Measurements from ENCODE around the gene GANC. TPM values are rescaled to one million over a fixed set of nuclear protein-coding genes. Genes with fewer than 3 reads are reported as not detected.

Gene GANC
- total and polyA plus RNA-seq, 7 experiments from 2014 or later: 14.0 to 57.2 (median 40.7) TPM

GRCh38 chr15:42232606-42233005 lies 40.4 kb upstream of the GANC start:
- intact Hi-C loops (cut with micrococcal nuclease): no loop called here
- ChIA-PET POLR2A (interaction anchor here (0.6 to 0.7 kb wide), 2 partner anchors 182 to 1863 kb away, joined by 3 to 4 read pairs; no protein-coding TSS in a partner anchor), CTCF (no interaction called here)
- DNase-seq (no peak), ATAC-seq (no peak)
- peak overlapping the region in 4 of 9 donors; percentile 12 to 64 (median 40) for H3K27ac Mint-ChIP-seq
- Histone ChIP-seq H3K27me3 (ENCODE audit: control insufficient read depth in 2 of 2, insufficient read depth in 2 of 2, low read length in 2 of 2) (no peaks in the 10 kb centered on the region), H3K27ac (ENCODE audit: low read depth, low read length) (no peak overlapping the region), H3K9me3 (ENCODE audit: control insufficient read depth in 2 of 3, low read length in 3 of 3) (no peaks in the 10 kb centered on the region), H3K4me3 (ENCODE audit: low read length) (no peak overlapping the region), H3K4me1 (ENCODE audit: control insufficient read depth in 2 of 2, insufficient read depth in 2 of 2, low read length in 2 of 2) (no peaks in the 10 kb centered on the region), H3K36me3 (ENCODE audit: control insufficient read depth in 2 of 3, insufficient read depth in 3 of 3, low read length in 3 of 3) (peaks cover 7 to 72% (median 9%) of the 10 kb centered on the region in 3 experiments)
- H3K4me3 Mint-ChIP-seq: no peak overlapping the region
- H3K4me1 Mint-ChIP-seq: peaks cover 0 to 6% (median 0%) of the 10 kb centered on the region in 7 donors
- H3K36me3 Mint-ChIP-seq: peaks cover 8 to 48% (median 21%) of the 10 kb centered on the region in 5 donors
- no peaks in the 10 kb centered on the region for H3K27me3 Mint-ChIP-seq
- H3K9me3 Mint-ChIP-seq: no peaks in the 10 kb centered on the region

- no peak overlapping the region for H3K27ac ChIP-seq (ENCODE audit: low read depth, low read length)
- H3K9me3 ChIP-seq (ENCODE audit: control insufficient read depth in 2 of 3, low read length in 3 of 3): no peaks in the 10 kb centered on the region
- no peaks in the 10 kb centered on the region for H3K27me3 ChIP-seq (ENCODE audit: control insufficient read depth in 2 of 2, insufficient read depth in 2 of 2, low read length in 2 of 2)
- ATAC-seq (no peak), DNase-seq (no peak)
- CTCF ChIA-PET: no interaction called here
- POLR2A ChIA-PET: interaction anchor here (0.6 to 0.7 kb wide), 2 partner anchors 182 to 1862 kb away, joined by 3 to 4 read pairs; no protein-coding TSS in a partner anchor
- intact Hi-C loops (cut with micrococcal nuclease): no loop called here
- H3K4me3 ChIP-seq (ENCODE audit: low read length): no peak overlapping the region
- Mint-ChIP-seq H3K4me1 (peaks cover 0 to 6% (median 0%) of the 10 kb centered on the region in 7 donors), H3K4me3 (no peak overlapping the region), H3K27me3 (no peaks in the 10 kb centered on the region), H3K9me3 (no peaks in the 10 kb centered on the region), H3K36me3 (peaks cover 8 to 50% (median 24%) of the 10 kb centered on the region in 5 donors), H3K27ac (peak overlapping the region in 4 of 9 donors; percentile 12 to 64 (median 40))
- H3K4me1 ChIP-seq (ENCODE audit: control insufficient read depth in 2 of 2, insufficient read depth in 2 of 2, low read length in 2 of 2): no peaks in the 10 kb centered on the region
- H3K36me3 ChIP-seq (ENCODE audit: control insufficient read depth in 2 of 3, insufficient read depth in 3 of 3, low read length in 3 of 3): peaks cover 4 to 74% (median 9%) of the 10 kb centered on the region in 3 experiments
These were observed 39.9 kb upstream of the GANC start for GRCh38 chr15:42233107-42233506.

GRCh38 chr15:42239528-42240182 lies 33.3 kb upstream of the GANC start:
- peaks cover 2 to 21% (median 12%) of the 10 kb centered on the region in 7 donors for H3K4me1 Mint-ChIP-seq
- no peak for DNase-seq
- peaks cover 0 to 2% (median 0%) of the 10 kb centered on the region in 11 donors for H3K9me3 Mint-ChIP-seq
- H3K27me3 ChIP-seq (ENCODE audit: control insufficient read depth in 2 of 2, insufficient read depth in 2 of 2, low read length in 2 of 2): no peaks in the 10 kb centered on the region
- H3K4me3 ChIP-seq (ENCODE audit: low read length): no peak overlapping the region
- H3K4me1 ChIP-seq (ENCODE audit: control insufficient read depth in 2 of 2, insufficient read depth in 2 of 2, low read length in 2 of 2): no peaks in the 10 kb centered on the region
- no peaks in the 10 kb centered on the region for H3K27me3 Mint-ChIP-seq
- H3K27ac ChIP-seq (ENCODE audit: low read depth, low read length): no peak overlapping the region
- ChIA-PET CTCF (no interaction called here), POLR2A (no interaction called here)
- peaks cover 8 to 51% (median 37%) of the 10 kb centered on the region in 5 donors for H3K36me3 Mint-ChIP-seq
- H3K9me3 ChIP-seq (ENCODE audit: control insufficient read depth in 2 of 3, low read length in 3 of 3): no peaks in the 10 kb centered on the region
- peaks cover 0 to 58% (median 9%) of the 10 kb centered on the region in 3 experiments for H3K36me3 ChIP-seq (ENCODE audit: control insufficient read depth in 2 of 3, insufficient read depth in 3 of 3, low read length in 3 of 3)
- intact Hi-C loops (cut with micrococcal nuclease): no loop called here
- peak overlapping the region in 3 of 9 donors; percentile 11 to 56 (median 29) for H3K27ac Mint-ChIP-seq
- no peak overlapping the region for H3K4me3 Mint-ChIP-seq
- no peak for ATAC-seq

- Mint-ChIP-seq H3K27ac (peak overlapping the region in 3 of 9 donors; percentile 17 to 47 (median 20)), H3K36me3 (peaks cover 4 to 46% (median 33%) of the 10 kb centered on the region in 5 donors), H3K4me3 (no peak overlapping the region), H3K9me3 (peaks cover 0 to 2% (median 0%) of the 10 kb centered on the region in 11 donors), H3K4me1 (peaks cover 0 to 19% (median 15%) of the 10 kb centered on the region in 7 donors), H3K27me3 (no peaks in the 10 kb centered on the region)
- POLR2A ChIA-PET: no interaction called here
- H3K4me1 ChIP-seq (ENCODE audit: control insufficient read depth in 2 of 2, insufficient read depth in 2 of 2, low read length in 2 of 2): no peaks in the 10 kb centered on the region
- H3K27me3 ChIP-seq (ENCODE audit: control insufficient read depth in 2 of 2, insufficient read depth in 2 of 2, low read length in 2 of 2): no peaks in the 10 kb centered on the region
- H3K9me3 ChIP-seq (ENCODE audit: control insufficient read depth in 2 of 3, low read length in 3 of 3): no peaks in the 10 kb centered on the region
- intact Hi-C loops (cut with micrococcal nuclease): no loop called here
- ATAC-seq (no peak), DNase-seq (no peak)
- H3K36me3 ChIP-seq (ENCODE audit: control insufficient read depth in 2 of 3, insufficient read depth in 3 of 3, low read length in 3 of 3): peaks cover 0 to 47% (median 9%) of the 10 kb centered on the region in 3 experiments
- CTCF ChIA-PET: no interaction called here
- H3K4me3 ChIP-seq (ENCODE audit: low read length): no peak overlapping the region
- H3K27ac ChIP-seq (ENCODE audit: low read depth, low read length): peak overlapping the region; percentile 11
These were observed 32.2 kb upstream of the GANC start for GRCh38 chr15:42240823-42241222.

GRCh38 chr15:42253300-42253699 lies 19.7 kb upstream of the GANC start:
- H3K9me3 ChIP-seq (ENCODE audit: control insufficient read depth in 2 of 3, low read length in 3 of 3): no peaks in the 10 kb centered on the region
- Mint-ChIP-seq H3K27ac (peak overlapping the region in 2 of 9 donors; percentile 22 to 75), H3K4me1 (peaks cover 0 to 29% (median 12%) of the 10 kb centered on the region in 7 donors), H3K4me3 (no peak overlapping the region), H3K36me3 (peaks cover 13 to 76% (median 43%) of the 10 kb centered on the region in 5 donors), H3K9me3 (peaks cover 0 to 38% (median 7%) of the 10 kb centered on the region in 11 donors), H3K27me3 (no peaks in the 10 kb centered on the region)
- no peaks in the 10 kb centered on the region for H3K27me3 ChIP-seq (ENCODE audit: control insufficient read depth in 2 of 2, insufficient read depth in 2 of 2, low read length in 2 of 2)
- CTCF ChIA-PET: no interaction called here
- POLR2A ChIA-PET: no interaction called here
- no peak for DNase-seq
- no peaks in the 10 kb centered on the region for H3K4me1 ChIP-seq (ENCODE audit: control insufficient read depth in 2 of 2, insufficient read depth in 2 of 2, low read length in 2 of 2)
- H3K36me3 ChIP-seq (ENCODE audit: control insufficient read depth in 2 of 3, insufficient read depth in 3 of 3, low read length in 3 of 3): peaks cover 9 to 25% (median 13%) of the 10 kb centered on the region in 3 experiments
- H3K27ac ChIP-seq (ENCODE audit: low read depth, low read length): no peak overlapping the region
- no peak overlapping the region for H3K4me3 ChIP-seq (ENCODE audit: low read length)
- no peak for ATAC-seq
- intact Hi-C loops (cut with micrococcal nuclease): no loop called here

GRCh38 chr15:42264795-42265194 lies 8.2 kb upstream of the GANC start:
- Mint-ChIP-seq H3K9me3 (no peaks in the 10 kb centered on the region), H3K4me1 (peaks cover 13 to 29% (median 20%) of the 10 kb centered on the region in 7 donors), H3K27me3 (no peaks in the 10 kb centered on the region), H3K27ac (no peak overlapping the region), H3K36me3 (peaks cover 24 to 63% (median 41%) of the 10 kb centered on the region in 5 donors), H3K4me3 (no peak overlapping the region)
- ATAC-seq: no peak
- Histone ChIP-seq H3K9me3 (ENCODE audit: control insufficient read depth in 2 of 3, low read length in 3 of 3) (no peaks in the 10 kb centered on the region), H3K4me1 (ENCODE audit: control insufficient read depth in 2 of 2, insufficient read depth in 2 of 2, low read length in 2 of 2) (peaks cover 0 to 3% of the 10 kb centered on the region in 2 donors), H3K27me3 (ENCODE audit: control insufficient read depth in 2 of 2, insufficient read depth in 2 of 2, low read length in 2 of 2) (no peaks in the 10 kb centered on the region), H3K4me3 (ENCODE audit: low read length) (no peak overlapping the region), H3K36me3 (ENCODE audit: control insufficient read depth in 2 of 3, insufficient read depth in 3 of 3, low read length in 3 of 3) (peaks cover 16 to 67% (median 35%) of the 10 kb centered on the region in 3 experiments), H3K27ac (ENCODE audit: low read depth, low read length) (no peak overlapping the region)
- DNase-seq: no peak
- ChIA-PET POLR2A (interaction anchor here (1.1 kb wide), 1 partner anchor 10 kb away, joined by 3 read pairs; no protein-coding TSS in a partner anchor), CTCF (no interaction called here)
- intact Hi-C loops (cut with micrococcal nuclease): no loop called here
